IMR-90 (cell line): ENCODE measurements around the gene ZNF701. TPM values are rescaled to one million over a fixed set of nuclear protein-coding genes. Genes with fewer than 3 reads are reported as not detected.

Experiments used
- MXI1 ChIP-seq: IDR thresholded peaks from 2 replicates; pipeline ENCODE4 v1.6.1; 2012; ENCODE audit warnings: low read depth, mild to moderate bottlenecking, low read length, moderate library complexity, borderline replicate concordance
- POLR2A ChIP-seq: IDR thresholded peaks from 2 replicates; pipeline ENCODE4 v1.6.1; 2012; ENCODE audit warnings: mild to moderate bottlenecking, low read depth, low read length
- SMC3 ChIP-seq: fragments of 150-350 bp; IDR thresholded peaks from 2 replicates; pipeline ENCODE4 v1.6.1; 2016; ENCODE audit warnings: low read depth, mild to moderate bottlenecking, antibody characterized with exemption, low read length, moderate library complexity
- polyA plus RNA-seq, 3 experiments: library from polyadenylated mRNA; depleted of rRNA; stranded (reverse); fragments of >200 nt; gene quantifications; 2 replicates each; pipeline ENCODE4 v1.2.3, GENCODE V29; 2012; ENCODE audit warnings: low replicate concordance in 1 of 3
- total RNA-seq: library from RNA; depleted of rRNA; stranded (reverse); fragments of >200 nt; gene quantifications from 2 replicates; pipeline ENCODE4 v1.2.3, GENCODE V29; 2012
- TF ChIP-seq, protein P1 (sequence below): fragments of 150-350 bp; IDR thresholded peaks from 2 replicates; pipeline ENCODE4 v1.6.1; 2017; ENCODE audit warnings: mild to moderate bottlenecking, antibody characterized with exemption, low read length, low read depth

The ZNF701 gene
- total and polyA plus RNA-seq, 2 of the 4 experiments (the other 2 are of a cell fraction), result 3.8 to 12.2 TPM

DNA sequence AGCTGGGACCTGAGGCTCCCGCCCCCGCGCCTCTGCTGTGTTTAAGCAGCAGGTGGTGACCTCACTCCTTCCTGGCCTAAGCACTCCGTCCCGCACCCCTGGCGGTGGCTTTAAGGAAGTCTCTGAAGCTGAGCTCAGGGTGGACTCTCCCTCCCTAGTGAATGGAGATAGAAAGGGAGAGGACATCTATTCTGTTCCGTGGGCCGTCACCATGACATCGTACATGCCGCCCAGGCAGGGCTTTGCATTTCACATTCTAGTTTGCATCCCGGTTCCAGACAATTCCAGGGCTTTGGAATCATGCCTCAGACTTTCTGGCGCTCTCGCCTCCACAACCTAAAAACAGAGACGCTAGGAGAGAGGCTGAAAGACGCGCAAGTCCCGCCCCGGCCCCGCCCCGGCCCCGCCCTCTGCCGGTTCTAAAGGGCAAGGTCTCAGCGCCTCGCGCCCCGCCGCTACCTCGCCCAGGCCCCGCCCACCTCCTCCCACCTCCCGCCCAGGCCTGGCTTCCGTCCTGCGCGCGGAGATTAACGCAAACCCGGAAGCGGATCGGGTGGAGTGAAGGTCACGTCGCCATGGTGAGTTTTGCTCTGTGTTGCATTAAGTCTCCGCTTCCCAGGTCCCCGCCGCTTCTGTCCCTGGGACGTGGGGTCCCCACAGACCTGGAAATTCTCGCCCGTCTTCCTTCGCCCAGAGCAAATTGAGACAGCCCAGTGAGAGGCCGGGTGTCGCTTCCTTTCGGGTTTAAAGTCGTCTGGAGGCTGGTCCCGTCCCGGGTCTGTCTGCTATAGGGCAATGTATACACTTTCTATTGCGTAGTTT is 42.7 kb upstream of the ZNF701 start, which contains the start of gene ZNF808 (continued):
- TF ChIP-seq, protein P1, sequence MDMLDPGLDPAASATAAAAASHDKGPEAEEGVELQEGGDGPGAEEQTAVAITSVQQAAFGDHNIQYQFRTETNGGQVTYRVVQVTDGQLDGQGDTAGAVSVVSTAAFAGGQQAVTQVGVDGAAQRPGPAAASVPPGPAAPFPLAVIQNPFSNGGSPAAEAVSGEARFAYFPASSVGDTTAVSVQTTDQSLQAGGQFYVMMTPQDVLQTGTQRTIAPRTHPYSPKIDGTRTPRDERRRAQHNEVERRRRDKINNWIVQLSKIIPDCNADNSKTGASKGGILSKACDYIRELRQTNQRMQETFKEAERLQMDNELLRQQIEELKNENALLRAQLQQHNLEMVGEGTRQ, result no peak
- no peak; the same call in 1 of the 2 replicates for TF ChIP-seq SMC3
- peak; percentile 46; the same call in 1 of the 2 replicates for TF ChIP-seq POLR2A
- TF ChIP-seq MXI1, result peak; percentile 40; the same call in 1 of the 2 replicates
